GM18519 (cell line): Measurements from ENCODE around the gene LIX1L.
A peak's percentile ranks its signal among the peaks of the same experiment; 100 is the strongest.
"Not testable (repeated sequence)": the region's sequence is repeated elsewhere in the genome, so short reads cannot be mapped to it uniquely, and the experiment has no call there.

Experiments used
- ATAC-seq: cut with Tn5 transposase; IDR thresholded peaks from one replicate; pipeline ENCODE4 v1.9.1; 2021; ENCODE audit warnings: mild to moderate bottlenecking, moderate library complexity; ENCODE audit not compliant: unreplicated experiment, low FRiP score

LIX1L gene

DNA sequence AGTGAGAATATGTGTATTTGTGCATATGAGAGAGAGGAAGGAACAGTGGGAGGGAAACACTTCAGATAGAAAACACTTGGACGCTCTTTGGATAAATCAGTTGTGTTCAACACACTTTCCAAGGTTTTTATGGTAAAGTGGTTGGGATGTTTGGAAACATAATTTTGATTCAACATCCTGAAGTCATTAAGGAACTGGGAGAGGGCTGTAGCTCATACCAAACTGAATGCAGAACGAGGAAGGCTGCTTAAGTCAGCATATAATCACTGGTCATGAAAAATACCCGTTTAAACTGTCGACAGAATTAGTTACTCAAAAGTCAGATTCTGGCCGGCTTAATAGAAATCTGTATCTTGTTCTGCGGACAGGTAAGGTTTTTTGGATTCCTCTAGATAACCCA, 14.9 kb downstream of the LIX1L start:
- ATAC-seq, result no peak

- no peak for ATAC-seq
Measured at GRCh38 chr1:145942405-145942804, 15.4 kb downstream of the LIX1L start.

DNA sequence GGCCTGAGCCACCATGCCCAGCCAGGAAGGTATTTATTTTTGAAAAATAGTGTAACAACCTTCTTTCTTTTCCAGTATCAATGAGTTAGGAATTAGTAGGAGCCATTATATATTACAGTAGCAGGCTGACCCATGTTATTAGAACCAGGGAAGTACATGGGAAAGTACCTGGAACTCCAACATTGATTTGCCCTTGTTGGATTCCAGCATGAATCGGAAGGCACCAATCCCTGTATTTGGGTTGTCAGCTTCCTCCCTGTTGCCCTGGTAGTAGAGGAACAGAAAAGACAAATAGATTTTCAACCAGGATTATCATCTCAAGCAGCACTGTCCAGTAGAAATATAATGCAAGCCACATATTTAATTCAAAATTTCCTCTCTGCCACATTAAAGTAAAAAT, 20.4 kb downstream of the LIX1L start:
- ATAC-seq, result no peak

GRCh38 chr1:145936247-145936646, 21.6 kb downstream of the LIX1L start:
- no peak for ATAC-seq

- no peak for ATAC-seq
Measured at GRCh38 chr1:145935708-145936107, 22.1 kb downstream of the LIX1L start.

- not testable (repeated sequence) for ATAC-seq
Measured at GRCh38 chr1:145932522-145933009, 25.3 kb downstream of the LIX1L start.

DNA sequence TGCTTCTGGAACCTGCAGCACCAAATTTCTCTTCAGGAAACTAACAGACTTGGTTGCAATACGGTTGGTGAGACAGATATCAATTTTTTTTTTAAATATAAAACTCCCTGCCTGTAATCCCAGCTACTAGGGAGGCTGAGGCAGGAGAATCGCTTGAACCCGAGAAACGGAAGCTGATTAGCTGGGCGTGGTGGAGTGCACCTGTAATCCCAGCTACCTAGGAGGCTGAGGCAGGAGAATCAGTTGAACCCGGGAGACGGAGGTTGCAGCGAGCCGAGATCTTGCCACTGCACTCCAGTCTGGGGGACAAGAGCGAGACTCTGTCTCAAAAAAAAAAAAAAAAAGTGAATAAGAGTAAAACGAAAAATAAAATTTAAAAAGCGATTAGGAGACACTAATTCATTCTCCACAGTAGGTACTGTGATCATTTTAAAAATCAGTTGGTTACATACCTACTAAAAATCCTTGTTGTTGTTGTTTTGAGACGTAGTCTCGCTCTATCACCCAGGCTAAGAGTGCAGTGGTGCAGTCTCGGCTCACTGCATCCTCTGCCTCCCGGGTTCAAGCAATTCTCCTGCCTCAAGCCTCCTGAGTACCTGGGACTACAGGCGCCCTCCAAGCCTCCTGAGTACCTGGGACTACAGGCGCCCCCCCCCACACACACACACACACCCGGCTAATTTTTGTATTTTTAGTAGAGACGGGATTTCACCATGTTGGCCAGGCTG, 29.7 kb downstream of the LIX1L start:
- no peak for ATAC-seq

GRCh38 chr1:145927063-145927886, 30.5 kb downstream of the LIX1L start, which contains the start of gene RBM8A:
Gene RBM8A (minus strand): TSS chr1:145927484. CDS start chr1:145927426, 58 bp downstream.
- peak; percentile 87 for ATAC-seq

DNA sequence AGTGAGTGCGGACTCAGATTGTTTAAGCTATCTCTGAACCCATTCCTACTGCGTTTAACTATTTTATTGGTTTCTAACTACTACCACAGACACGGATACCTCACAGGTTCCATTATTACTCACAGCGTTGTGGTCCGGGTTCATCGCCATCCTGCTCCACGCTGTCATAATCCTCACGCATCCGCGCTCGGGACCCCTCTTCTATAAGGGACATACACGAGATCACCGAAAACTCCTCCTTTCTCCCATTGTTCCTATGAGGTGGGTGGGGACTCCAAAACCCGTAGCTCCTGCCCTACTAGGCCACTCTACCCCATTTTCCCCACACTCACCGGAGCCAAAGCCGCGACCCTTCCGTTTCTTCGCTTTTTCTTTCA, 31.1 kb downstream of the LIX1L start:
- no peak for ATAC-seq

- no peak for ATAC-seq
Measured at GRCh38 chr1:145922266-145922665, 35.6 kb downstream of the LIX1L start.

DNA sequence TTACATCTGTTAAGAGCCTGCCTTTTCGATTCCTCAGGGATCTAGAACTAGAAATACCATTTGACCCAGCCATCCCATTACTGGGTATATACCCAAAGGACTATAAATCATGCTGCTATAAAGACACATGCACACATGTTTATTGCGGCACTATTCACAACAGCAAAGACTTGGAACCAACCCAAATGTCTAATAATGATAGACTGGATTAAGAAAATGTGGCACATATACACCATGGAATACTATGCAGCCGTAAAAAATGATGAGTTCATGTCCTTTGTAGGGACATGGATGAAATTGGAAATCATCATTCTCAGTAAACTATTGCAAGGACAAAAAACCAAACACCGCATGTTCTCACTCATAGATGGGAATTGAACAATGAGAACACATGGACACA, 37.5 kb downstream of the LIX1L start:
- ATAC-seq, result not testable (repeated sequence)

DNA sequence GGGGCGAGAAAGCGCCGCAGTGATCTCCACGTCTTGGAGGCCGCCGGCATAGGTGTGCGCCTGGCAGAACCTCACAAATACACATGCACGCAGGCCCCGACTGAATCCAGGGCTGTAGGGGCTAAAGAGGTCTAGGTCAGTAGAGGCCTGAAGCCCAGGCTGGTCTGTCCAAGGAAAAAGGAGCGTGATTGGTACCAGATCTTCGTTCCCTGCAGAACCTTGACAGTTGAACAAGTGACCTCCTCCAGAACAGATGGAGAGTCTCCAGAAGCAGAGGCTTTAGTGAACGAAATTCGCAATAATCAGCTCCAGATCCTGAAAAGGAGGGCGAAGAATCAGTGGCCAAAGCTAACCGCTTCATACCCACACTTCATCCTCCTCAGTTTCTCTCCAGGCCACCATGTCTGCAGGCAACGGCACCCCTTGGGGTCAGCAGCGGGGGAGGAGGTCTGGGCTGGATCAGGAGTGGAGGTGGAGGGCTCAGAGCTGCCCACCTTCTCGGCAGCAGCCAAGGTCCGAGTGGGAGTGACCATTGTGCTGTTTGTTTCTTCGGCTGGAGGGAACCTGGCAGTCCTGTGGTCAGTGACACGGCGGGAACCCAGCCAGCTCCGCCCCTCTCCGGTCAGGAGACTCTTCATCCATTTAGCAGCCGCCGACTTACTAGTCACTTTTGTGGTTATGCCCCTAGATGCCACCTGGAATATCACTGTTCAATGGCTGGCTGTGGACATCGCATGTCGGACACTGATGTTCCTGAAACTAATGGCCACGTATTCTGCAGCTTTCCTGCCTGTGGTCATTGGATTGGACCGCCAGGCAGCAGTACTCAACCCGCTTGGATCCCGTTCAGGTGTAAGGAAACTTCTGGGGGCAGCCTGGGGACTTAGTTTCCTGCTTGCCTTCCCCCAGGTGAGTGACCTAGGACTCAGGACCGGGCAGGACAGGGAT, 38.6 kb downstream of the LIX1L start:
- no peak for ATAC-seq

- ATAC-seq, result no peak
Measured at GRCh38 chr1:145918144-145918991, 39.4 kb downstream of the LIX1L start, which contains the start of gene PEX11B. Gene PEX11B (minus strand): TSS chr1:145918717. CDS start chr1:145918688, 29 bp downstream.

DNA sequence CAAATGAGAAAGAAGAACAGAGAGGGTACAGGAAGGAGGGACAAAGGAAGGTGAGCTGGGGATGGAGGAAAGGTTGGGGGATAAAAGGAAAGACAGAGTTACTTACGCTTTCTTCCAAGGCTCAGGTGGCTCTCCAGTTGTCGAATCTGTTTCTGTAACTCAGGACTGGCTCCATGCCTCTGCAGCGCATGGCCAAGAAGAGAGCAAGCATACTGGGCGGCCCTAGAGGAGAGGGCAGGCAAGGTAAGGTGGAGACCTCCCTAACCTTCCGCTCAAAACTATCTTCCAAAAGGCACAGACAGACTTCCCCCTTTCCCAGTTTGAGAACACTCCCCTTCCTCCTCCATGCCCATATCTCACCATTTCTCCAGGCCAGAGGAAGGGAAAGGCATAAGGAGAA, 40.2 kb downstream of the LIX1L start:
- no peak for ATAC-seq

DNA sequence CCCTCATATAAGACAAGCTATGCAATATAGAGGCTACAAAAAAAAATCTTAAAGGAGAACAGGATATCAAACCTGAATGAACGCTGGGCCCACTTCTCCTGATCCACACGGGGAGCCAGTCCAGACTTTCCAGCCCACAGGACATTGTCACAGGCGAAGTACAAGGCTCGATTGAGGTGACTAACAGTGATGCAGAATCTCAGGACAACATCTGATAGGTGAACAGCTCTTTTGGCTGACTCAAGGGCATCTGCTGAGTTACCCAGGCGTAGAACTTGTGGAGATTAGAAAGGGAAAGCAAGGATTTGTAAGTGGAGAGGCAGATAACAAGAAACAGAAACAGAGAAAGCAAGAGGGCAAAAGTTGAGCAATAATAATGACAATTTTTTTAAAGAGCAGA, 41.1 kb downstream of the LIX1L start:
- no peak for ATAC-seq

GRCh38 chr1:145912128-145912641, 45.6 kb downstream of the LIX1L start:
- no peak for ATAC-seq

DNA sequence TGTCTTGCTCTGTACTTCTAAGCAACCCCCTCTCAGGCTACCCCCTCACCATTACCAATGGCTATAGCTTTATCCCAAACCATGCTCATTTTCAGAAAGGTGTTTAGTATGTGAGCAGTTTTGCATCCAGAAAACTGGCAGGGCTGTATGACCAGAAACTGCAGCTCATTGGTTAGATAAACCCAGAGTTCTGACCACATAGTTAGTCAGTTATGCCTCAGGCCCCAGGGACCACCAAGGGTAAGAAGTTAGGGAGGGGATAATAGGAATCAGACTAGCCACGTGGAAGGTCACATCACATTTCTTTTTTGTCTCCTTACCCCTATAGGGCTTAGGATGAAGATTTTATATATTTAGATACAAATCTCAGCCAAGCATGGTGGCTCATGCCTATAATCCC, 49.2 kb downstream of the LIX1L start:
- no peak for ATAC-seq

DNA sequence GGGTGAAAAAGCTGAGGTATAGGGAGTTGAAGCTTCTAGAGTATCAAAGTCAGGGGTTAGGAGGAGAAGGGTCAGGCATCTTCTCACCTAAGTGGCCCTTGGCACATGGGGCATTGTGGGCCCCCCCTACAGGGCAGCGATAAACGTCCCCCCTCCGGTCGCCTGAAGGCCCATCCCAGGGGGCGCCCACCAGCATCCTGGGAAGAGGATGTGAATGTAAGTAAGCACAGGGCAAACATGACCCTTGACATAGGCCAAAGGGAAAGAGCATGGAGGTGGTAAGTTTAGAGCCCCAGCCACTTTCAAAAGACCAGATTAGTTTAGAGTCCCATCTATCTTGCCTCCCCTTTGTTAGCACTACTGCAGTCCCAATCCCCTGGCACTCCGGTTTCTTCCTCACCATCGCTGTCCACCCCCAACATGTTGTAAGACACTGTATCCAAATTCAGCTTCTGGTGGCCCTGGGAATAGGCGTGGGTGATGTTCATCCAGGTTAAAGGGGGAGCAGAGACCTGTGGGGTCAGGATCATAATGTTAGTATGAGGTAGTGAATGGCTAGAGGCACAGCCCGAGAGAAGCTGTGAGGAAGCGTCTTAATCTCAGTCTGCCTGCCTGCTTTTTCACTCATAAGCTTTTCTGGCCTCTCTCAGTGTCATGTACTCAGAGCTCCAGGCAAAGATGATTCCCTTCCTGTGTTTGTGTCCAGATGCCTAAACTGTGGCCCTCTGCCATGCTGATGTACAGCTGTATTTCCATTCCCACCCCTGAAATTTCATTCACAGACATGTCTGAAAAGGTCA, 50.7 kb downstream of the LIX1L start:
- no peak for ATAC-seq
